Activated naive CD4-positive, alpha-beta T cell (primary cell): ENCODE data around the gene DNAJC12.
A peak's percentile ranks its signal among the peaks of the same experiment; 100 is the strongest.
"Not testable (repeated sequence)": the region's sequence is repeated elsewhere in the genome, so short reads cannot be mapped to it uniquely, and the experiment has no call there.

Source experiments
- DNase-seq, 4 experiments: peaks; one replicate each; lab custom pipeline; 2025; lab: John Stamatoyannopoulos, UW

DNAJC12 gene

DNA sequence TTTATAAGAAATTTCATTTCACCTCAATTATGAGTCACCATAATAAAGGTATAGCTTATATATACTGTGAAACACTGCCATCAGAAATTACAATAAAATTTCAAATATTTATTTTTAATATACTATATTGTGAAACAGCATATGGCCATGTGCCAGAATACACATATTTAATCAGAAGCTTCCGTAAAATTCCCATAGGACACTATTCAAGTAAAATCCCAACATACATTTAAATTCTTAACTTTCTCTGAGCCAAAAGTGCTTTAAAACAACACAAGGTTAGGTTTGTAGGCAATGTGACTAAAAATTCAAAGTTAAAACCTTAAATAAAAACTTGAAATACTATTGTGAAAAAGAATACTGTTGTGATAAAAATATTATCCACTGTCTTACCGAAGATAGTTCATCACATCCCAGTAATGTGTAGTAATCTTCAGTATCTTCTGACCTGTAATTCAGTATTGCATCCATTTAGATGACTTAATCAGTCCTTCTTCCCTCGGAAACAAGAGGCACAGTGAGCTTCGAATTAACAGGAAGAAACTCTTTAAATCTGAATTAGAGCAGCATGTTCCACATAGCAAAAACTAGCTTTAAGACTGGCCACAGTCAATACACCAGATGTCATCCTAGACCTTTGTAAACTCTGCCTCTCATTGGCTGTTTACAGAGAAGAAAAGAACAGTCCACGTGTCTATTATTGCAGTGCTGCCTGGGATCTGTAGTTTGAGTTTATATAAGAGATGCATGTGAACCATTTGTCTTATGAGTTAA lies at the start of gene DNAJC12:
Gene DNAJC12, minus strand, starts transcription at position 648 of the 774 bp plus-strand sequence. Its CDS starts 177 bp downstream, at position 471.
- no peak for DNase-seq

DNA sequence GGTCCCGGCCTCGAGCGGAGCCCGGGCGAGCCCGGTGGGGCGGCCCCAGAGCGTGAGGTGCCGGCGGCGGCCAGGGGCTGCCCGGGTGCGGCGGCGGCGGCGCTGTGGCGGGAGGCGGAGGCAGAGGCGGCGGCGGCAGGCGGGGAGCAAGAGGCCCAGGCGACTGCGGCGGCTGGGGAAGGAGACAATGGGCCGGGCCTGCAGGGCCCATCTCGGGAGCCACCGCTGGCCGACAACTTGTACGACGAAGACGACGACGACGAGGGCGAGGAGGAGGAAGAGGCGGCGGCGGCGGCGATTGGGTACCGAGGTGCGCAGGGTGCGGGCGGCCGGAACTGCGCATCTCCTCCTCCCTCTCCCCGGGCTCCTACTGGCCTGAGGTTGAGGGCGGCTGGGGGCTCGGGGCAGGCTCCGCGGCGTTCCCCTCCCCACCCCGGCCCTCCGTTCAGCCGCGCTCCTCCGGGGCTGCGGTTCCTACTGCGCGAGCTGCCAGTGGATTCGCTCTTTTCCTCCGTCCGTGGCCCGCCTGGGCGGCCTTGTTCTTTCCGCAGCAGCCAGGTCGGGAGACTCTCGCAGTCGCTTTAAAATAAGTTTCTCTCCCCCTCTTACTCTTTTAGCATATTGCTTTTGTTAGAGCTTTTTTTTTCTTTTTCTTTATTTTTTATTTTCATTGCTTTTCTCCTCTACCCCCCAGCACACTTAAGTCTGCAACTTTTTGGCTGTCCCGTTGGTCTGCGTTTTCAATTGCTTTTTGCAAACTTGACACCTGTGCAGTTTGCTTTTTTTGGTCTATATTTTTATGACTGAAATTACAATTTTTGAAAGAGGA lies 47.1 kb upstream of the DNAJC12 start:
- DNase-seq: peak; percentile 42 to 71 (median 60)

GRCh38 chr10:67884313-67884841 lies 46.4 kb upstream of the DNAJC12 start, which contains the start of gene SIRT1:
Gene SIRT1 (plus strand): TSS chr10:67884656. CDS start chr10:67884722, 66 bp downstream.
- DNase-seq: peak; percentile 64 to 89 (median 77)

GRCh38 chr10:67883710-67884312 lies 45.8 kb upstream of the DNAJC12 start:
- DNase-seq: no peak

DNA sequence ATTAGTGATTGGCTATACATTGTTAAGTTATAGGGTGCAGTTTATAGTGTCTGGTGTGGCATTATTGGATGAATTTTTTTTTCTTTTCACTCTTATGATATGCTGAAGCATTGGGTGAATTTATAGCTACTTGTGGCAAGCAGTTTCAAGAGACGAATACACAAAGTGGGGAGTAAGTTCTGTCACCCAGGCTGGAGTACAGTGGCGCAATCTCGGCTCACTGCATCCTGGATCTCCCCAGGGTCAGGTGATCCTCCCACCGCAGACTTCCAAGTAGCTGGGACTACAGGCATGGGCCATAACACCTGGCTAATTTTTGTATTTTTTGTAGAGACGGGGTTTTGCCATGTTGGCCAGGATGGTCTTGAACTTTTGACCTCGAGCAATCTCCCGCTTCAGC lies 40.1 kb upstream of the DNAJC12 start:
- no peak for DNase-seq

DNA sequence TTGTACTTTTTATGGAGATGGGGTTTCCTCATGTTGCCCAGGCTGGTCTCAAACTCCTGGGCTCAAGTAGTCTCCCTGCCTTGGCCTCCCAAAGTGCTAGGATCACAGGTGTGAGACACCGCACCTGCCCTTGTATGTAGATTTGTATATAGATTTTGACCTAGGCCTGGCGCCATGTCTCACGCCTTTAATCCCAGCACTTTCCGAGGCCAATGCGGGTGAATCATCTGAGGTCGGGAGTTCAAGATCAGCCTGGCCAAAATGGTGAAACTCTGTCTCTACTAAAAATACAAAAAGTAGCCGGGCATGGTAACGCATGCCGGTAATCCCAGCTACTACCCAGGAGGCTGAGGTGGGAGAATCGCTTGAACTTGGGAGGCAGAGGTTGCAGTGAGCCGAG lies 39.4 kb upstream of the DNAJC12 start:
- not testable (repeated sequence) for DNase-seq

- DNase-seq: no peak
Observed at GRCh38 chr10:67875340-67876238, 37.6 kb upstream of the DNAJC12 start.

GRCh38 chr10:67869996-67870395 lies 32.0 kb upstream of the DNAJC12 start:
- no peak for DNase-seq

GRCh38 chr10:67868132-67868531 lies 30.1 kb upstream of the DNAJC12 start:
- no peak for DNase-seq

- DNase-seq: no peak
Observed at GRCh38 chr10:67864607-67865371, 26.8 kb upstream of the DNAJC12 start.

GRCh38 chr10:67863094-67863493 lies 25.1 kb upstream of the DNAJC12 start:
- DNase-seq: no peak

DNA sequence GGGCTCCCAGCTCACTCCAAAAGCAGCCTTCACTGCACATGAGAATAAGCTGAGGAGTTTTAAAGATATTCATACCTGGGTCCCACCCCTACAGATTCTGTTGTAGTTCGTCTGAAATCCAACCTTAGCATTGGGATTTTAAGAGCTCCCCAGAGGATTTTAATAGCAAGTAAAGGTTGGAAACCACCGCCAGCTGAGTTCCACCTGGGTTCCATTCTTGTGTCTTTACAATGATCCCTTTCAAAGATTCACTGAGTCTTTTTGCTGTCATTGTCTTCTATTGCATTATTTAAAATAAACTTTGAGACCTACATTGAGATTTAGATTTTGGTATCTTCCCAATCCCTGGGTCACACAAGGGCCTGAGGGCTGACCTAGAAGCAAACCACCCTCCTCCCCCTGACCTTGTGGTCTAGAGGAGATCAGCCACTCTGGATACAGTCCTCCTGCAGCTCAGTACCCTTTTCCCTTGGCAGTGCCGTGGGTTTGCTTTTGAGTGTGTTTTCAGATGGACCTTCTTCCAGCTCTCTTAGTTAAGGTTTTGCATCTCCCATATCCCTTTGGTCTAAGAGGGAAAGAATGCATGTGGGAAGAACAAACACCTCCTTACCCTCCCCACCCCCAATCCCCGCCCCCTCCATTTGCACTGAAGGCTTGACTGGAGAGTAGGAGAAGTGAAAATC lies 23.9 kb upstream of the DNAJC12 start:
- DNase-seq: no peak

GRCh38 chr10:67858971-67859370 lies 21.0 kb upstream of the DNAJC12 start:
- no peak for DNase-seq

DNA sequence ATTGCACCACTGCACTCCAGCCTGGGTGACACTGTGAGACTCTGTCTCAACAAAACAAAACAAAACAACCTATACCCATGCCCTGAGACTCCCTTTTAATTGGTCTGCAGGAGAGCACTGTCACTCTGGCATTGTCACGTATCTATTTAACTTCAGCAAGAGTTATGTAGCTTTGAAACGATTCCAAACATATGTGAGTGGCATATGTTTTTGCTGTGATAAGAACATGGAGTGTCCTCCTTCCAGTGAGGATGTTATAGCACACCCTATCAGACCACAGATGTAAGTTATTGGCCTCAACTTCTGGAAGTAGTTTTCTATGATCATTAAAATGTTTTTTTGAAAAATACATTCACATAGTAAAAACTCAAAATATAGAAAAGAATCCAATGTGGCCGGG lies 15.5 kb upstream of the DNAJC12 start:
- DNase-seq: no peak

- no peak for DNase-seq
Observed at GRCh38 chr10:67852761-67853160, 14.8 kb upstream of the DNAJC12 start.

DNA sequence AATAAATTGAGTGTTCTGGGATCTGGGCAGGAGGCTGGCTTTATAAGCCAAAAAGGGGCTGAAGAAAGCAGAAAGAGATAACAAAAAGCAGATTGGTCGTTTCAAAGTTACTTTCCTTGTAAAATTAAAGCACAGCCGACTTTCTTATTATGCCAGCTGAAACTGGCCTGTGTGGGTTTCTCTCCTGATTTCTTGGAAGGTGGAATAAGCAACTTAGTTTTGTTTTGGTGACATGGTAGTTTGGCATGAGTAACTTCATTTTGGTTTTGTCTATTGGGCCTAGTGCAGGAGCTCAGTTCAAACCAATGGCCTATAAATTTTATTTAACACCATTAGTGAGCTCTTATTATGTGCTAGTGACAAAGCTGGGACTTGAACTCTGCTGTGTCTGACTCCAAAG lies 13.2 kb upstream of the DNAJC12 start:
- no peak for DNase-seq

DNA sequence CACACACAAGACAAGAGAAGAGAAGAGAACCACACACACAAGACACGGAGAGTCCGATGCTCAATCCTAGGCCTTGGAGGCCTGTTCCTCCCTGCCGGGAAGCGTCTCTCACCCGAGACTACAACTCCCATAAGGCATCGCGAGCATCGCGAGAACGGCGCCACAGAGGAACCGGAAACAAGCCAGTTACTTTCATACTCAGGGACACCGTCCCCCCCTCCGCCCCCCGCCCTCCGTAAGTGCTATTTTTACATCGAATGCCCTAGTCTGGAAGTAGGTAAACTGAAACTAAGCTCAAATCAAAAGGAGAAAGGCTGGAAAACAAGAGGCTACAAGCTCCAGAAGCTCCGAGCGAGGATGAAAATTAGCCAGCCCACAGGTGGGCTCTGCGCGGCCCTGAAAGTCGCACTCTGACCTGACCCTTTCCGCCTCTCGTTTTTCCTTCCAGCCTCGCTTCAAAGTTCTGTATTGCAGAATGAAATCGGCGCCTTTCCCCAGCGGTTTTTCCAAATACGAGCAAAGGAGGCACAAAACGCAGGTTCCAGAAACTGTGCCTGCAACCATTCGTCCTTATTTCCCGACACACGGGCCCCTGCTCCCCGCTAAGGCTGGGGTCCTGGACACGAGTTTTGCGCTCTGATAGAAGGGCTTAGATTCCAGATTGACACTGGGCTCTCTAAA lies 11.5 kb upstream of the DNAJC12 start:
- peak; percentile 73 to 90 (median 82) for DNase-seq

GRCh38 chr10:67843284-67843683 lies 5.3 kb upstream of the DNAJC12 start:
- no peak for DNase-seq

DNA sequence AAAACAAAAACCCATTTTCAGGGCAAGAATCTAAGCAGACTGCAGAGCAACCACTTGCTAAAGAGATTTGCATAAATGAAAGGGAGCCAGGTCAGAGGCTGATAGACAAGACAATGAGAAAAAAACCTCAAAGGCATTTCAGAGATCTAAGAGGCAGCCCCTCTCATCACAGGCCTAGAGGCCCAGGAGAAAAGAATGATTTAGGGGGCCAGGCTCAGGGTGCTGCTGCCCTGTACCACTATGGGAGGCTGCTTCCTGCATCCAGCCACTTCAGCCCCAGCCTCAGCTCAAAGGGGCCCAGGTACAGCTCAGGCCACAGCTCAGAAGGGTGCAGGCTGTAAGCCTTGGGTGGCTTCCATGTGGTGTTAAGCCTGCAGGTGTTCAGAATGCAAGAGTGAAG lies 3.7 kb upstream of the DNAJC12 start:
- DNase-seq: no peak
